Measurements from ENCODE around the gene ZP2.
"Not testable (repeated sequence)": the region's sequence is repeated elsewhere in the genome, so short reads cannot be mapped to it uniquely, and the experiment has no call there.

DNA sequence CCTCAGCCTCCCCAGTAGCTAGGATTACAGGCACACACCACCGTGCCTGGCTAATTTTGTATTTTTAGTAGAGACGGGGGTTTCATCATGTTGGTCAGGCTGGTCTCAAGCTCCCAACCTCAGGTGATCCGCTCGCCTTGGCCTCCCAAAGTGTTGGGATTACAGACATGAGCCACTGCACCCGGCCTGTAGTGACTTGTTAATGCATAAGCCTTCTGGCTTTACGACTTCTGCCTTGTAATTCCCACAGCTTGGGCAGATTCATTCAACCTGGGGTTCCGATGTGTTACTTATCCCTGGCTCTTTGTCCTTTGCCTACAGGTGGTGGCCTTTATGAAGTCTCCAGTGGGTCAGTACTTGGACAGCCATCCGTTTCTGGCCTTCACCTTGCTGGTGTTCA lies 41.3 kb downstream of the ZP2 start:
- TF ChIP-seq, protein P1, sequence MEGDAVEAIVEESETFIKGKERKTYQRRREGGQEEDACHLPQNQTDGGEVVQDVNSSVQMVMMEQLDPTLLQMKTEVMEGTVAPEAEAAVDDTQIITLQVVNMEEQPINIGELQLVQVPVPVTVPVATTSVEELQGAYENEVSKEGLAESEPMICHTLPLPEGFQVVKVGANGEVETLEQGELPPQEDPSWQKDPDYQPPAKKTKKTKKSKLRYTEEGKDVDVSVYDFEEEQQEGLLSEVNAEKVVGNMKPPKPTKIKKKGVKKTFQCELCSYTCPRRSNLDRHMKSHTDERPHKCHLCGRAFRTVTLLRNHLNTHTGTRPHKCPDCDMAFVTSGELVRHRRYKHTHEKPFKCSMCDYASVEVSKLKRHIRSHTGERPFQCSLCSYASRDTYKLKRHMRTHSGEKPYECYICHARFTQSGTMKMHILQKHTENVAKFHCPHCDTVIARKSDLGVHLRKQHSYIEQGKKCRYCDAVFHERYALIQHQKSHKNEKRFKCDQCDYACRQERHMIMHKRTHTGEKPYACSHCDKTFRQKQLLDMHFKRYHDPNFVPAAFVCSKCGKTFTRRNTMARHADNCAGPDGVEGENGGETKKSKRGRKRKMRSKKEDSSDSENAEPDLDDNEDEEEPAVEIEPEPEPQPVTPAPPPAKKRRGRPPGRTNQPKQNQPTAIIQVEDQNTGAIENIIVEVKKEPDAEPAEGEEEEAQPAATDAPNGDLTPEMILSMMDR (conservative IDR thresholded peaks at IDR 0.05): not testable (repeated sequence)
- not testable (repeated sequence) for TF ChIP-seq EZH2 (IDR thresholded peaks at IDR 0.05; ENCODE audit: low read depth)
